CD4-positive, alpha-beta T cell treated with Interleukin-4 for 4 hours (primary cell): Measurements from ENCODE around the gene FMNL1.

Source experiments
- DNase-seq: peaks from one replicate; pipeline ENCODE4 v3.0.0-alpha.2; 2020

Gene FMNL1

DNA sequence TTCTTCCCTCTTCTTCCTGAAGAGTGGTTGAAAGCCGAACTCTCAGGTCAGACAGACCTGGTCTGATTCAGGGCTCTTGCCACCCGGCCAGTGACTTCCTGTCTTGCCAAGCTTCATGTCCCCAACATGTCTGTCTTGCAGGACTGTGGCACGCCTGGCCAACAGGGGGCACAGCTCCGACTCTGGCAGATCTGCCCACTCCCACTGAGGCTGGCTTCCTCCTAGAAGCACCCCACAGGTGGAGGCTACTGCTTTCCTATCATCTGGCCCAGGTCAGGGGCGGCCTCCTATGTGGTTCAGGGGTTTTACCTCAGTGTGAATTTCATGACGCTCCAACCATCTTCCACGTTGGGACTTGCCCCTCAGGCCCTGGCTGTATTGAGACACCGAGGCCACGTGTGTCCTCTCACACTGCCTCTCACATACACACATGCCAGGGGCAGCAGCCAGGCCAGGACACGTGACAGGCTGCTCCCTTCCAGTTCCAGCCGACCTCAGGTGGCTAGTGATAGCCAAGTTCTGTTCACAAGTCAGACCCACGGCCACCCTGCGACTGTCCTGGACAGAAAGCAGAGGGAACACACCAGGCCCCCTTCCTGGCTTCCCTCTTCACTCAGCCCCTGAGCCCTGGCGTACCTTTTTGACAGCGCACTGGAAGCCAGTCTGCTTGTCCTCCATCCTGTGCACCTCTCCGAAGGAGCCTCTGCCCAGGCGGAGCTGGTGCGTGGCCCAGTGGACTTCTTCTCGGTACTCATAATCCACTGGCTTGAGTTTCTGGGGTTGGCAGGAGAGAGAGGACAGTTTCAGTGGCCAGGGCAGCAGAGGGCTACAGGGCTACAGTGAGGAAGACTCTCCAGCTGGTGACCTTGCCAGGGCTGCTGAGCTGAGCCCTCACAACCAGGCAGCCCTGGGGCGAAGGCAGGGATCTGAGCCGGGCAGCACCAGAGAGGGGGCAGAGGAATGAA lies 62.8 kb downstream of the FMNL1 start:
- no peak for DNase-seq

DNA sequence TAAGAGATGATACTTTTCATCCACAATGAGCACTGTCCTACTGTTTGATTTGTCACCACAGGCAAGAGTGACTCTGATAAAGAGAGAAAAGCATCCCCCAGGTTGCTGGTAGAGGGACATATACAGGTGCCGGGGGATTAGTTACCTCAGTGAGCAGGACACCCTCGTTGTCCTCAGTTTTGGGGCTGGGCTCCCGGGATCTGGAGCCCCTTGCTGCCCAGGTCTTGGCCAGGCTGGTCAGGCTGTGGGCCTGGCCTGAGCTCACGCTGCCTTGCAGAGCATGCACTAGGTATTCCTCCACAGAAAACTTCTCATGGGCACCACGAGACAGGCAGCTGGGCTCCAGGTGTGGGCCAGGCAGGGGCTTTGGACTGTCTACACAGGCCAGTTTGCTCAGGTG lies 64.6 kb downstream of the FMNL1 start:
- DNase-seq, result no peak

DNA sequence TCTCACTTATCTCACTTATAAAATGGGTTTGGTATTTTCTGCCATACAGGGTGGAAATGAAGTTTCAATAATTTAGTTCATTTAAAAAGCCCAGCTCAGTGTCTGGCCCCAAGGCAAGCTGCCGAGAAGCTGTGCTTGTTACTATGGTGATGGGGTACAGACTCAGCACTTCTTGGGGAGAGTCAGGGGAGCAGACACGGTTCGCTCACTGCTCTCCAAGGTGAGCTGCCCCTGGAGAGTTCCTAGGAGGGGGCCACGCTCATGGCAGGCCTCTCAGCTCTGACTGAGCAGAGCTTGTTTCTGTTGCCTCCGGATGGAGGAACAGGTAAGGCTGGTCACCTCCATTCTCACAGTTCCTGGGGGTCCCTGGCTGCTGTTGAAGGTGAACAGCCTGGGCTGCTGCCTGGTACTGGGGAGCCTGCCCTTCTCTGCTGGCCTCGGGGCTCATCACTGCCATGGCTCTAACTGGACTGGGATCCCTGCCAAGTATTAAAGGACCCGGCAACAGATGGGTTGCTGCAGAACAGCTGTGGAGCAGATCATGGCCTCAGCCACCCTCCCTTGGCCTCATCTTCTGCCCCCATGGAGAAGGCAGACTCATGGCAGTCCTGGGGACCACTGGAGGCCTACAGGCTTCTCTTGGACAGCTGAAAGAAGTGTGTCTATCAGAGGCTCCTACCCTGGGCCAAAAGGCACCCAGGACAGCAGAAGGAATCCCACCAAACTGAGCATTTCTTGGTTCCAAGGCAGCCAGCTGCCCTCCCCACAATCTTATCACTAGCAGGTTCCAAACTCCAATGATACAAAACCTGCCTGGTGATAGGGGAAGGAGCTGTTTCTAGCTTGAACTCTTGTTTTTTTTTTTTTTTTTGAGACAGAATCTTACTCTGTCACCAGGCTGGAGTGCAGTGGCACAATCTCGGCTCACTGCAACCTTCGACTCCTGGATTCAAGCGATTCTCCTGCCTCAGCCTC lies 66.1 kb downstream of the FMNL1 start:
- DNase-seq, result no peak

DNA sequence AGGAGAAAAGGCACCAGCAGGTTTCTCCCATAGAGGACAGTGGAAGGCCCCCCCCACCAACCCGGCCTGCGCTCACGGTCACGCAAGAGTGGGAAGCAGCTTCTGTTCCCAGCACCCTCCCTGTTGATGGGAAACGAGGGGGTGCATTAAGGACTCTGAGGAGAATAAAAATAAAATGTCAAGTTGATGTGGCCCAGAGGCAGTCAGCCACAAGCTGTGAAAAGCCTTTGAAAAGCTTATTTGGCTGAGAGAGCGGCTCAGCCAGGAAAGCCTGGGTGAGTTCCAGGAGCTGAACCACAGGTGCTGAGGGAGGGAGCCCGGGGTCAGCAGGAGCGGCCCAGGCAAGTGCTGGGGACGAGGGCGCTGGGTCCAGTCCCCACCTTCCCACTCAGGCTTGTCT lies 67.1 kb downstream of the FMNL1 start:
- DNase-seq, result no peak

DNA sequence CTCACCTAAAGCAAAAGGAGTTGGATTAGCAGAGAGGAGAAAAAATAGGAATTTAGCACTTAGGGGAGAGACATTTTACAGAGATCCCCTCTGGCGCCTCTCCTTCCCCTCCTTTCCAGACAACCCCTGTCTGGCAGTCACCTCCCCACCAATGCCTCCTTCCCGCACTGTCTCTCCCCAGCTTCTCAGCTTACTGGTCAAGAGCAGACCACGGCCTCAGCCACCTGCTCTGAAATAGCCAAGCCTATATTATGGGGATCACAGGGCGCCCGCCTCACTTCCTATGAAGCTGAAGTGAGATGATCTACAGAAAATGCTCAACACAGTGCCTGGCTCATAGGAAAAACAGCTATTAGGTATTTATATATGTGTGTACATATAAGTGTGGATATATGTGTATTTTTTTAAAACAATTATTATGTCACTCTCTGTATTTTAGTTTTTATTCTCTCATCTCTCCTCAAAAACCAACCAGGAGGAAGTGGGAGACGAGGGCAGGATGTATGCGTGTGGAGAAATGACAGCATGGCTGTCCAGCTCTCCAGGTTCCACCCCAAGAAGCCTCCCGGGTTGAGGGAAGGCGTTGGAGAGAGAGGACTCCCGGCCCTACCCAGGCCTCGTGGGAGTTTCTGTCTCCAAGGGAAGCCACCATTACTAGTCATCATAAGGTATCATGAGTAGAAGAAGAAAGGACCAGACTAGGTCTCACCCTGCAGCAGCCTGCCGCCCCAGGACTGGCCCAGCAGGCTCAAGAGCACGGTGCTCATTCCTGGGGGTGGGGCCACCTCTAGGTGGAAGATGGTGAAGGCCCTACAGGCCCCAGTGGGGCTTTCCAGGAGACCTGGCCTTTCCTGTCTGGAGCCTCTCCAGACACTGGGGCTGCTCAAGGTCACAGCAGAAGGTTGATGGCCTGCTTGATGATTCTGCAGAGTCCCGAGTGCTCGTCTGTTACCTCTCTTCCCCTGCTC lies 67.9 kb downstream of the FMNL1 start:
- DNase-seq, result no peak

DNA sequence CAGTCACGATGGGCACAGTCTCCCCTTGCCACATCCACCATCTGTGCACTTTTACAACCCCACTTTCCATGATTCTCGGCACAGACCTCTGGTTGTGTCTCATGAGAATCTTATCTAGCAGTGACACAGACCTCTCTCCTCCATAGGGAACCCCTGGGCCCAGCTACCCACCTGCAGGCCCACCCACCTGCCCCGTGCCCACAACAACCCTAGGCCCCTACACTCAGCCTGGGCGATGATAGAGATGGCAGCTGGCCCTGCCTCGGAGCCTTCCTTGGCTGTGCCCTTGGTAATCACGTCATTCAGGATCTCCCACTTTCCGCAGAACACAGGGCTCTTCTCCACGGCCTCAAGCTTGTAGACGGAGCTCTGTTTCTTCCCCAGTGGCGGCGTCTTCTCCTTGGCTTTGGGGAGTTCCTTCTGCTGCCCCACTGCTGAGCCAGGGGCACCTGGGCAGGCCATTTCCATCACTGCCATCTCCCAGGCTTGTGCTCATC lies 68.6 kb downstream of the FMNL1 start:
- no peak for DNase-seq

DNA sequence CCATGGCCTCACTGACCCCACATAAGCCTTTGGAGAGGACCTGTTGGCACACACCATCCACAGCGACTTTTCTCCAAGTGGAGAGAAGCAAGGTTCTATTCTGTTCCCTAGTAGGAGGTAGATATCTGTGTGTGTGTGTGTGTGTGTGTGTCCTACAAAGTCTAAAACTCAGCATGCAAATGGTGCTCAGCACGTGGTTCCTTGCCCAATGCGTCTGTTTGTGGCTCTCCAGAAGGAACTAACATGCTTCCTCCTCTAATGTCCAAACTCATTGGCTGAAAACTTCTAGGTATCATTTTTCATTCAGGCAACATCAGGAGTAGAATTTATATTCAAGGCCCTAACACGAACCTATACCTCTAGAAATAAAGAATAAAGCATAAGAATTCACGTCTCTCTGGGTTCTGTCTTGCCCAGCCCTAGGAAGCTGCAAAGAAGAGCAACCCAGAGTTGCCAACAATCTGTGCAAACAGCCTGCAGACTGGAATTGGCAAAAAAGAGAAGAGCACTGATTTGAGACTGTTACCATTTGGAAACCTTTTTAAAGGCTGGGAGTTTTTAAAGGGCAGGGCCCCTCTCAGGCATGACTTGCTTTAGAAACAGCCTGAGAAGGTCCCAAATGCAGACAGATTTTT lies 69.6 kb downstream of the FMNL1 start:
- no peak for DNase-seq

DNA sequence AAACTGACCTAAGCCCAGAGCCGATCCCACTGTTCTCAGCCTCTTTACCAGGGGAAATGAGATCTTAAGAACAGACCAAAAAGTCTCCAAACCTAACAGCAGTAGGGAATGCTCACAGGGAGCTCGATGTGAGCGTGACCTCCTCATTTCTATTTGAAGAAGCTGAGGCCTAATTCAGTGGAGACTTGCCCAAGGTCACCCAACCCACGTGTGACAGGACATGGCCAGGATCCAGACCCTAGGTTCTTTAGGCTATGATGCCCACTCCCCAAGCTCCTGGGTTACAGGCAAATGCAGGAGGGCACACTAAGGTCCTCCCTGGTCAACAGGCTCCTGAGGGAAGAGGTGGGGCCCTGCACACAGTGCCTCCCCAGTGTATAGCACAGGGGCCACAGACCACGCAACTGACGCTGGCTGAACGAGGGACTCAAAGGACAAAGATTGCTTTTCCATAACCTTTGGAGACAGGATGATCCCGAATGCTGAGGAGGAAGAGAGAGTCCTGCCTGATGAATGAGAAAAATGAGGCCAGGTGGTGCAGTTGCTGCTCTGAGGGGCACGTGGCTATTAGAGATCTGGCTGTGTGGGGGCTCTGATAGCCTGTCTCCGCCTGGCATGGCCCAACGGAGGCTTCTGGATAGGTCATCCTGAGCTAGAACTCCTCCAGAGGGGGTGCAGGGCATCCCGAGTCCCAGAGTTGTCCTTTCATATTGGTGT lies 71.2 kb downstream of the FMNL1 start:
- no peak for DNase-seq

DNA sequence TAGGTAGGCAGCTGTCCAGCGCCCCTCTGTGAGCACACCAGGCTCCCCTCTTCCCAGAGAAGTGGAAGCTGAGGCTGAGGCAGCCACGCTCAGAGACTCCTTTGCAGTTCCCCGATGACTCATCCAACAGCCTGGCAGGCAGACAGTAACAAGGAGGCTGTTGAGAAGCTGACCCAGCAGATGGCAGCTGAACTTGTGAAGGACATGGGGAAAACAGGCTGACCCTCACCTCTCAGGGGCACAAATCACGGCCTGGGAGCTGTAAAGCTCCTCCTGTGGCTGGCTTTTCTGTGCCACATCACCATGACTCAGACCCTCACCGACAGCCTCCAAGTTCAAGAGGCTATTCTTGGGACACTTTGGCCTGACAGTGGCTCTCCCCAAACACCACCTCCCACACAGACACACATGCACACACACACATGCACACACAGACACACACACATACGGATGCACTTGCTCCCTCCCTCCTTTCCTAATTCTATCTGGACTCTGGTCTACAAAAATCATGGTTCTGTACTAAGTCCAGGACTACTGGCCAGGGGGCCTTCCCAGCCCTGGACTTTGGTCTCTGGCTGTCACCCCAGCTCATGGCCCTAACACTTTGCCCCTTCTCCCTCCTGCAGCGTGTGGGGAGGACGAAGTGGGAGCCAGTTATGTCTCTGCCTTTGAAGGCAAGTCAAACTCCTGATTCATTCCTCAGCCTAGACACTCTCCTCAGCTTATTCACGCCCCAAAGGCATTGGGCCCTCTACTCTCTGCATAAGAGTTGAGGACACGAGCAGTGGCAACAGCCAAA lies 71.9 kb downstream of the FMNL1 start:
- no peak for DNase-seq

DNA sequence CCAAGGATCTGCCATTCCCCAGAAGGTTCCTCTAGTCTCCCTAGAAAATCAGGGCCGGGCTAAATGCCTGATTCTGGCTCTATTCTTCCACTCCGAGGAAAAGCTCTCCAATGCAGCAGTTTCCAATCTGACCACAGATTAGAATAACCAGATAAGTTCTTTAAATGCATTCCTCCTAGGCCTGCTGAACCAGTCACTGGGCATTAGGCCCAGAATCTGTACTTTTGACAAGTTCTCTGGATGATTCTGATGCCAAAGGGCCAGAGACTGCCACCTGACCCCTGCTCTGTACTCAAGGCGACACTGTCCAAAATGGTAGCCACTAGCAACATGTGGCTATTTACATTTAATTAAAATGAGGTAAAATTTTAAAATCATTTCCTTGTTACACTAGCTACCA lies 72.8 kb downstream of the FMNL1 start:
- DNase-seq, result no peak

DNA sequence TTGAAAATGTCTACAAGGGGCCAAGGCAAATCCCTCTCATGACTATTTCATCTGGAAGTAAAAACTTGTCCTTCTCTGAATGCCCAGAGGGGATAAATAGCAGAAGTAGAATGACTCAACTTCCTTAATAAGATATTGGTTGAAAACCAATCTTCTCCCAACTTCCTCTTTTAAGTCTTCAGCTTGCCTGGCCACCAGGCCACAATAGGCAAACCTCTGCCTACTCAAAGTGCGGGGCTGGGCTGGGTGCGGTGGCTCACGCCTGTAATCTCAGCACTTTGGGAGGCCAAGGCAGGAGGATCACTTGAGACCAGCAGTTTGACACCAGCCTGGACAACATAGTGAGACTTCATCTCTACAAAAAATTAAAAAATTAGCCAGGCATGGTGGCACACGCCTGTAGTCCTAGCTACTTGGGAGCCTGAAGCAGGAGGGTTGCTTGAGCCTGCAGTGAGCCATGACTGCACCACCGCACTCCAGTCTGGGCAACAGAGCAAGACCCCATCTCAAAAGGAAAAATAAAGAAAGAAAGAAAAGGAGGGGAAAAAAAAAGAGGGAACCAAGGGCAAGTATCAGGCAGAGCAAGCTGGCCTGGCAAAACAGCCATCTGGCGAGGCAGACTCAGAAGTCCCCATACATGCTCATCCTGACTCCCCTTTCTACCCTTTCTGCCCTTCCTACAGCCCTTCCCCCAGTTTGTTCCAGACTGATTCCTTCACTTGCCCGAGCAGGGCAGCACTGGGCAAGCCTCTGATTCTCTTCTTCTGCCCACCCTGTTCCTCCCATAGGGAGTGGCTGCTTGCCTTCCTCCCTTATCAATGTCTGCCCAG lies 74.5 kb downstream of the FMNL1 start:
- DNase-seq, result no peak

DNA sequence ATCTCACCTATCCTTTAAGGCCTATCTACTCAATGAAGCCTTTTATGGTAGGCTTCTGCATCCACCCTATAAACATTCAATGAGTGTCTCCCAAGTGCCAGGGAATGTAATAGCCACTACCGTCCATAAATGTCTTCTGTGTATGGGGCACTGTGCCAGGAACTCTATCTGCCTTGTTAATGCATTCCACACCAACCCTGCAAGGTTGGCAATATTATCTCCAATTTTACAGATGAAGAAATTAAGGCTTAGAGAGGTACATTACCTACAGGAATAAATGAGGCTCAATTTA lies 75.1 kb downstream of the FMNL1 start:
- no peak for DNase-seq
